ENCODE data around the gene PCGF2. TPM values are rescaled to one million over a fixed set of nuclear protein-coding genes. Genes with fewer than 3 reads are reported as not detected.

PCGF2 gene
- total and polyA plus RNA-seq, 10 of the 15 experiments (the other 5 are each of a cell fraction or from before 2014, with no cell fraction given): 2.7 to 35.6 (median 7.2) TPM

DNA sequence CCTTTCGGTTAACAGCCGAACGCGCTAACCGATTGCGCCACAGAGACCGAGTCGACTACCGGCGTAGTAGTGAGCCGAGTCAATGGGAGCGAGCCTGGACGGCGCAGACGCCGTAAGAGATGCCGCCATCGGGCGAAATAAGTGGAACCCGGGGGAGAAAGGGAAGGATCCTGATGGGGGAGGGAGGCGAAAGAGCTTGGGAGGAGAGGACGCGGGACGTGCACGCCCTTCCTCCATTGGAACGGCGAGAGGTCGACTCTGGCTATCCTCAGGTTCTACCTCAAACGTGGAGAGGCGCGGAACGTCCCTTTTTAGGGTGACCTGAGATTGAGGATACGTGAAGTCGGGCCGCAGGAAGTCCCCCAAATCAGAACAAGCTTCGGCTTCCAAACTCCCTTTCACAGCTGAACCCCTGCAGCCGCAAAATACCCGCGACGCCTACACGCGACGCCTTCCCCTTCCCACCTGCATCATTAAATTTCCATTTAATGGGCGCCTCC, 3.7 kb upstream of the PCGF2 start (continued):
- no peak for TF ChIP-seq ZBTB33 (IDR thresholded peaks at IDR 0.05)
- TF ChIP-seq SREBF1 (IDR thresholded peaks at IDR 0.05; ENCODE audit: low read length): no peak
- TF ChIP-seq BMI1 (IDR thresholded peaks at IDR 0.05; ENCODE audit: borderline replicate concordance): no peak
- TF ChIP-seq NR2C2 (IDR thresholded peaks at IDR 0.05; ENCODE audit: borderline replicate concordance, control insufficient read depth, insufficient read length, low read depth): no peak
- TF ChIP-seq BHLHE40 (IDR thresholded peaks at IDR 0.05; ENCODE audit: borderline replicate concordance in 1 of 2, low read depth in 2 of 2, low read length in 1 of 2): no peak
- TF ChIP-seq ZNF384 (IDR thresholded peaks at IDR 0.05; ENCODE audit: borderline replicate concordance, low read depth, low read length): no peak
- TF ChIP-seq TCF12 (IDR thresholded peaks at IDR 0.05; ENCODE audit: low read depth, low read length): 0 out of 2 replicates have a peak, but pooled peaks have one; percentile 10
- TF ChIP-seq LARP7 (IDR thresholded peaks at IDR 0.05): peak; percentile 68; the same call in 1 of the 2 replicates
- TF ChIP-seq ETV6 (conservative IDR thresholded peaks at IDR 0.05 in 1 of 2, IDR thresholded peaks at IDR 0.05 in 1 of 2; ENCODE audit: borderline replicate concordance in 1 of 2, low read depth in 1 of 2): no peak
- TF ChIP-seq MEF2A (IDR thresholded peaks at IDR 0.05; ENCODE audit: insufficient read depth, low read depth, low read length): no peak
- TF ChIP-seq NFIC (IDR thresholded peaks at IDR 0.05; ENCODE audit: low read depth, low read length): 0 out of 2 replicates have a peak, but pooled peaks have one; percentile 50
- TF ChIP-seq PAX5 (IDR thresholded peaks at IDR 0.05; ENCODE audit: borderline replicate concordance, low read depth, low read length): no peak
- TF ChIP-seq RB1 (IDR thresholded peaks at IDR 0.05; ENCODE audit: borderline replicate concordance): no peak; the same call in 1 of the 2 replicates
- TF ChIP-seq, protein P1, sequence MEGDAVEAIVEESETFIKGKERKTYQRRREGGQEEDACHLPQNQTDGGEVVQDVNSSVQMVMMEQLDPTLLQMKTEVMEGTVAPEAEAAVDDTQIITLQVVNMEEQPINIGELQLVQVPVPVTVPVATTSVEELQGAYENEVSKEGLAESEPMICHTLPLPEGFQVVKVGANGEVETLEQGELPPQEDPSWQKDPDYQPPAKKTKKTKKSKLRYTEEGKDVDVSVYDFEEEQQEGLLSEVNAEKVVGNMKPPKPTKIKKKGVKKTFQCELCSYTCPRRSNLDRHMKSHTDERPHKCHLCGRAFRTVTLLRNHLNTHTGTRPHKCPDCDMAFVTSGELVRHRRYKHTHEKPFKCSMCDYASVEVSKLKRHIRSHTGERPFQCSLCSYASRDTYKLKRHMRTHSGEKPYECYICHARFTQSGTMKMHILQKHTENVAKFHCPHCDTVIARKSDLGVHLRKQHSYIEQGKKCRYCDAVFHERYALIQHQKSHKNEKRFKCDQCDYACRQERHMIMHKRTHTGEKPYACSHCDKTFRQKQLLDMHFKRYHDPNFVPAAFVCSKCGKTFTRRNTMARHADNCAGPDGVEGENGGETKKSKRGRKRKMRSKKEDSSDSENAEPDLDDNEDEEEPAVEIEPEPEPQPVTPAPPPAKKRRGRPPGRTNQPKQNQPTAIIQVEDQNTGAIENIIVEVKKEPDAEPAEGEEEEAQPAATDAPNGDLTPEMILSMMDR (IDR thresholded peaks at IDR 0.05 in 2 of 3, conservative IDR thresholded peaks at IDR 0.05 in 1 of 3; ENCODE audit: control insufficient read depth in 2 of 3, extremely low read depth in 1 of 3, insufficient read depth in 1 of 3, low read depth in 3 of 3, low read length in 3 of 3): no peak
- TF ChIP-seq NR2C1 (IDR thresholded peaks at IDR 0.05): no peak
- TF ChIP-seq MYC (IDR thresholded peaks at IDR 0.05; ENCODE audit: insufficient read depth, insufficient read length, insufficient replicate concordance, low read length, severe bottlenecking): peak; percentile 6
- no peak for TF ChIP-seq RAD51 (IDR thresholded peaks at IDR 0.05)
- TF ChIP-seq MYB (IDR thresholded peaks at IDR 0.05; ENCODE audit: borderline replicate concordance, low read depth, low read length): no peak
- no peak for TF ChIP-seq SPI1 (IDR thresholded peaks at IDR 0.05; ENCODE audit: borderline replicate concordance, insufficient read depth, low read depth, low read length)
- TF ChIP-seq SMAD5 (IDR thresholded peaks at IDR 0.05; ENCODE audit: low read depth): no peak
- TF ChIP-seq SMC3 (IDR thresholded peaks at IDR 0.05; ENCODE audit: borderline replicate concordance, low read length): no peak
- TF ChIP-seq PAX8 (IDR thresholded peaks at IDR 0.05): no peak
- TF ChIP-seq E2F4 (IDR thresholded peaks at IDR 0.05; ENCODE audit: low read depth, low read length): no peak
- 0 out of 2 replicates have a peak, but pooled peaks have one; percentile 40 for TF ChIP-seq GABPA (IDR thresholded peaks at IDR 0.05; ENCODE audit: low read depth)
- TF ChIP-seq FOXM1 (IDR thresholded peaks at IDR 0.05; ENCODE audit: low read depth, low read length): no peak

Measured in GM12878 (cell line).